ENCODE data around the gene PLA1A. TPM values are rescaled to one million over a fixed set of nuclear protein-coding genes. Genes with fewer than 3 reads are reported as not detected.
"Not testable (repeated sequence)": the region's sequence is repeated elsewhere in the genome, so short reads cannot be mapped to it uniquely, and the experiment has no call there.

PLA1A gene
- total RNA-seq, 1 experiment from 2014 or later = 42.0 TPM

DNA sequence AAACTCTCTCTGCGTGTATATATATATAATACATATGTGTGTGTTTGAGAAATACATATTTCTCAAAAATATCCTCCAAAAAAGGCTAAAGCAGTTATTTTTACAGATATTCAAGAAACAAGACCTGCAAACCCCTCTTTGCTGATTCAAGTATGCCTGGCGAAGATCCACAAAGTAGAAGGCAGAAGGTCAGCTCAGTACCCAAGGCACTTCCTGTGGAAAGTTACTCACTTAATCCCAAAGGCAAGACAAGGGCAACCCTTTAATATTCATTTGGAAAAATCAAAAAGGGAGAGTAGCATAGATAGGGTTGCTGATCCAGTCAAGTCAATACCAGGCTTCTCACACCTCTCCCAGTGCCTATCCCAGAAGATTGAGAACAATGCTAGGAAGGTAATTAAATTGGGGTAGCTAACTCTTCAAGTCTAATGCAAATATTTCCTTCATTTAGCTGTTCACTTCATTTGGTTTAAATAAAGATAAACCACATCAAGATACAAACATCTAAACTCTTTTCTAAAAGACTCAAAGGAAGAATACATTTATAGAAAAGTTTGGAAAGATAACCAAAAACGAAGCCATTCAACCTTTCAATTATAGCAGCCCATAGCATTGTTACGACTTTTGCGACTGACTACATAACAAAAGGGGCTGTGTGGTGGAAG lies 72.4 kb downstream of the PLA1A start:
- in situ Hi-C loops (cut with HindIII; ENCODE audit: low pct_unique_long_range_greater_than_20kb, low sequenced_read_pairs) = no loop called here
- no peak for DNase-seq (ENCODE audit: low read depth, low spot score)

DNA sequence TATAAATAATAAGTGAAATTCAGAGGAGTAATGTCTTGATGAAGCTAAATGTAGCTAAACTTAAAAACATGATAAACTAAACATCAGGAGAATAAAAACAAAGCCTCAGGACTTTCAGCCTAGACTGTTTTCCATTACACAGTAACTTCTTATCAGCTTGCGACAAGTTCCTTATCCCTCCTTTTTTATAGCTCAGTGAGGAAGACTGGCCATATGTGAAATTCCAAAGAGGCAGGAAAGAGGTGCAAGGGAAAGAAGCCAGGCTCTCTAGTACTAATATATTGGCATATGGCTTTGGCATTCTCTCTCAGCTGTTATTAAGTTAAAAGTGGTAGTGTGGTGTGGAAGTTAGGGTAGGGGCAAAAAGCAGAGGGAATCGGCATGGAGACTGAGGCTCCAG lies 75.1 kb downstream of the PLA1A start:
- in situ Hi-C loops (cut with HindIII; ENCODE audit: low pct_unique_long_range_greater_than_20kb, low sequenced_read_pairs) = no loop called here
- no peak for DNase-seq (ENCODE audit: low read depth, low spot score)

DNA sequence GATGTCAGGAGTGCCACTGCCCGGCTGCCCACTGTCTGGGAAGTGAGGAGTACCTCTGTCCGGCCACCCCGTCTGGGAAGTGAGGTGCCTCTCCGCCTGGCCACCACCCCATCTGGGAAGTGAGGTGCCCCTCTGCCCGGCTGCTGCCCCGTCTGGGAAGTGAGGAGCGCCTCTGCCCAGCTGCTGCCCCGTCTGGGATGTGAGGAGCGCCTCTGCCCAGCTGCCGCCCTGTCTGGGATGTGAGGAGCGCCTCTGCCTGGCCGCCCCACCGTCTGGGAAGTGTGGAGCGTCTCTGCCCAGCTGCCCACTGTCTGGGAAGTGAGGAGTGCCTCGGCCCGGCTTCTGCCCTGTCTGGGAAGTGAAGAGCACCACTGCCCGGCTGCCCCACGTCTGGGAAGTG lies 76.2 kb downstream of the PLA1A start:
- in situ Hi-C loops (cut with HindIII; ENCODE audit: low pct_unique_long_range_greater_than_20kb, low sequenced_read_pairs) = no loop called here
- DNase-seq (ENCODE audit: low read depth, low spot score) = no peak

DNA sequence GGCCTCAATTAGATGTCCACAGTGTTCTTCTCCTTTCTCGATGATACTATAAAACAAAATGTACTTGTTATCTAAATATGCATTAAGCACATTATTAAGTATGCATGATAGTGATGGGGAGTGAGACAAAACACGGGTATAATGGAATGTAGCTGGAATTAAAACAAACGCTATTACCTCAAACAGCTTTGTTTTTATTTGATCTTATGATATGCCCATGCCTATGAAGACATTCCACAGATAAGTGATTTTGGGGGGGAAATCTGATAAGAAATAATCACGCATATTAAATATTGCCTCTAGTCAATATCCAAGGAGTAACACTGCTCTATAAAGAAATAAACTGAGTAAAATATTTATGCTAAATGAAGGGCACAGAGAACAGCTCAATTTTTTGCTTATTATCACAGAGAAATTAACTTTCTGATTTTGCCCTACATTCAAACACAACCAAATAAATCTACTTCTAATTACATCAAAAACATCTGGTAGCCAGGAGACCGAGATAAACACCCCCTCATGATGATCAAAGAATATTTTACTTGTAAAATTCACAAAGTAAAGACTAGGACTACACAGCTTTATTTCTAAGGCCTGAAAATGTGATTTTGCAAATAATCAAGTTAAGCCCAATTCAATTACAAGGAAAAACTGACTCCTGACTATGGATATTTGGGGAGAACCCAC lies 77.6 kb downstream of the PLA1A start:
- in situ Hi-C loops (cut with HindIII; ENCODE audit: low pct_unique_long_range_greater_than_20kb, low sequenced_read_pairs) = no loop called here

DNA sequence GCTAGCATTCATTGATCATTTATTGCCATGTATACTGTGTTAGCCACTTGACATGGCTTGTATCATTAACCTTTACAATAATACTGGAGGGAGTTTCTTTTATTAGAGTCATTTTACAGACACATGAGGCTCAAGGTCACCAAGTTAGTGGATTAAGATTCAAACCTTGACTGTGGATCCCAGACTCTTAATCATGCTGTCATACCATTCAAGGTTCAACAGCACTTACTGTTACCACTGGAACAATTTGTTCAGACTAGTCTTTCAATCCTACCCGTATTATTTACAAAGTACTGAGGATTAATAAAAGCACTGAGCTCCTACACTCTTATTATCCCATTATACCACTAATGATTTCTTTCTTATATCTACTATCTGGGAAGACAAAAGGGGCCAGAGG lies 78.3 kb downstream of the PLA1A start:
- DNase-seq (ENCODE audit: low read depth, low spot score) = no peak
- in situ Hi-C loops (cut with HindIII; ENCODE audit: low pct_unique_long_range_greater_than_20kb, low sequenced_read_pairs) = no loop called here

More for the DNA sequence above, 77.6 kb downstream of the PLA1A start:
- no peak for DNase-seq (ENCODE audit: low read depth, low spot score)

DNA sequence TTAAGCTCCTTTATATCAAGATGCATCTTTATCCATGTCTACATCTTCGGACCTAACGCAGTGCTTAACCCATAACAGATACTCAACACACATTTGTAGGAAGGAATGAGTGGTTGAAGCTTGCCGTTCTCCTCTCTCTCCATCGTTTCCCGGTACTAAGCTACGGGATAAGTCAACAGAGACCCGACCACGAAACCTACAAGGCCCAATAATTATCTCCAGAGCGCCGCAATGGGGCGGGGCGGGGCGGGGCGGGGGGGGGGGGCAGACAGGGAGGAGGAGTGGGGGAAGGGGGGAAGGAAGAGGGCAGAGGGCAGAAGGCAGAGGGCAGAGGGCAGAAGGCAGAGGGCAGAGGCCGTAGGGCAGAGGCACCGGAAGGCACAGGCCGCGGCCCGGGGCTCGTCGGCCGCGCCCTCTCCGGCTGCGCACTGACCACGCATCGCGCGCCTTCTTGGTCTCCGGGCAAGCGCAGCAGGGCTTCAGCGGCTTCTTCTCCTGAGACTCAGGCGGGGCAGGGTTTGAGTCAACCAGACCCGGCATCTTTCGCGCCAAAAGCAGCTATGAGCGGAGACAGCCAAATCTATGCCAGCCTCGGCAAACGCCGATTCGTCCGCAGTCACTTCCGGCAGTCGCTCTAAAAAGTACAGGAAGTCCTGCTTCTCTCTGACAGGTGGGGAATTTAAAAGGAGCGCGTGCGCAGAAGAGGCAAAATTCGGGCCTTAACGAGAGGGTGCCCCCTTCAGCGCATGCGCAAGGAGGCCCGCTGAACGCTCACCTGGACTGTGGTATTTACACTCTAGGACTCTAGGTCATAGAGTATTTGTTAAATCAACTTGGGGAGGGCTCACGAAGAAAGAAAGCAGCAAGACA lies 79.3 kb downstream of the PLA1A start, which contains the start of gene COX17:
COX17 (minus strand) TSS at position 636 of the 870 bp plus-strand sequence; CDS start at position 540, 96 bp downstream.
- peak; percentile 96 for DNase-seq (ENCODE audit: low read depth, low spot score)
- in situ Hi-C loops (cut with HindIII; ENCODE audit: low pct_unique_long_range_greater_than_20kb, low sequenced_read_pairs) = no loop called here

DNA sequence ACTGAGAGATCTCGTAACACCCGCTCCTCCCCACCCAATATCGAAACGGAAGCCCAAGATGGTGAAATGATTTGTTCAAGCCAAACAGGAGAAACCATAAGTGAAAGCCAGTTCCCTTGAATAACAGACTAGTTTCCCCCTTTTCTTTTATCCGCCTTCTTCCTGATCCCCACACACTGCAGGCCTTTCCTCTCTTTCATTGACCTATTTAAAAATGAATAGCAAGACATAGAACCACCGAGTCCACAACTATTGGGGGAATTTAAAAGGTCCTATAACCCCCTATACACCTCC lies 79.9 kb downstream of the PLA1A start:
- no peak for DNase-seq (ENCODE audit: low read depth, low spot score)
- in situ Hi-C loops (cut with HindIII; ENCODE audit: low pct_unique_long_range_greater_than_20kb, low sequenced_read_pairs) = no loop called here

DNA sequence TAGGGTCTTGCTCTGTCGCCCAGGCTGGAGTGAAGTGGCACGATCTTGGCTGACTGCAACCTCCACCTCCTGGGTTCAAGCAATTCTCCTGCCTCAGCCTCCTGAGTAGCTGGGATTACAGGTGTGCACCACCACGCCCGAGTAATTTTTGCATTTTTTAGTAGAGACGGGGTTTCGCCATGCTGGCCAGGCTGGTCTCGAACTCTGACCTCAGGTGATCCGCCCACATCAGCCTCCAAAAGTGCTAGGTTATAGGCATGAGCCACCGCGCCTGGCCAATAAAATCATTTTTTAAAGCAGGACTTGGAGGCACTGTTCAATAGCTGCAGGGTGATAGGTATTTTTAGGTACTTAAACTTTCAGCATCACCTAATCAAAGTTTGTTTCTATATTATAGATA lies 80.5 kb downstream of the PLA1A start:
- DNase-seq (ENCODE audit: low read depth, low spot score); in situ Hi-C loops (cut with HindIII; ENCODE audit: low pct_unique_long_range_greater_than_20kb, low sequenced_read_pairs): not testable (repeated sequence)

Other genes starting within 250 kb of the PLA1A start
- gene TMEM39A, start 134.3 kb upstream of the PLA1A start, total RNA-seq (2014; rRNA removed; shearing (Covaris generic)) = 39.8 and 47.8 TPM in 2 replicates
- gene POGLUT1, start 128.9 kb upstream of the PLA1A start, total RNA-seq (2014; rRNA removed; shearing (Covaris generic)) = 24.6 and 24.9 TPM in 2 replicates
- 273 and 289 TPM in 2 replicates for gene TIMMDC1, start 99.3 kb upstream of the PLA1A start, total RNA-seq (2014; rRNA removed; shearing (Covaris generic))
- not detected in 2 replicates for gene CD80, start 38.3 kb upstream of the PLA1A start, total RNA-seq (2014; rRNA removed; shearing (Covaris generic))
- 1.5 and 1.6 TPM in 2 replicates for gene ADPRH, start 18.4 kb upstream of the PLA1A start, total RNA-seq (2014; rRNA removed; shearing (Covaris generic))
- 0.08 and 0.40 TPM in 2 replicates for gene POPDC2, start 62.7 kb downstream of the PLA1A start, total RNA-seq (2014; rRNA removed; shearing (Covaris generic))
- gene COX17, start 79.5 kb downstream of the PLA1A start, total RNA-seq (2014; rRNA removed; shearing (Covaris generic)) = 75.3 and 78.4 TPM in 2 replicates
- gene CFAP91, start 105.1 kb downstream of the PLA1A start, total RNA-seq (2014; rRNA removed; shearing (Covaris generic)) = not detected in 2 replicates
- gene NR1I2, start 184.2 kb downstream of the PLA1A start, total RNA-seq (2014; rRNA removed; shearing (Covaris generic)) = not detected in 2 replicates